Measurements from ENCODE around the gene KCNIP1.

The KCNIP1 gene

GRCh38 chr5:170551622-170552021, 47.8 kb downstream of the KCNIP1 start:
- DNase-seq (ENCODE audit: extremely low spot score), result no peak
- ChIA-PET CTCF (no interaction called here), POLR2A (no interaction called here)
- TF ChIP-seq CTCF (IDR thresholded peaks at IDR 0.05; ENCODE audit: control extremely low read depth, extremely low read depth, low read depth, missing control alignments), result no peak

- DNase-seq (ENCODE audit: extremely low spot score), result no peak
- no peak for TF ChIP-seq CTCF (IDR thresholded peaks at IDR 0.05; ENCODE audit: control extremely low read depth, extremely low read depth, low read depth, missing control alignments)
- ChIA-PET POLR2A (no interaction called here), CTCF (no interaction called here)
Observed at GRCh38 chr5:170552621-170553115, 48.8 kb downstream of the KCNIP1 start.

GRCh38 chr5:170553218-170553617, 49.4 kb downstream of the KCNIP1 start:
- POLR2A ChIA-PET, result no interaction called here

GRCh38 chr5:170554521-170555267, 50.9 kb downstream of the KCNIP1 start:
- CTCF ChIA-PET, result interaction anchor here (0.9 to 1.8 kb wide), 2 partner anchors 9 to 17 kb away, joined by 3 to 4 read pairs; no protein-coding TSS in a partner anchor
- POLR2A ChIA-PET, result no interaction called here
- no peak for DNase-seq (ENCODE audit: extremely low spot score)
- no peak for TF ChIP-seq CTCF (IDR thresholded peaks at IDR 0.05; ENCODE audit: control extremely low read depth, extremely low read depth, low read depth, missing control alignments)

More at GRCh38 chr5:170553218-170553617, 49.4 kb downstream of the KCNIP1 start:
- DNase-seq (ENCODE audit: extremely low spot score), result no peak
- CTCF ChIA-PET, result no interaction called here
- TF ChIP-seq CTCF (IDR thresholded peaks at IDR 0.05; ENCODE audit: control extremely low read depth, extremely low read depth, low read depth, missing control alignments), result no peak

GRCh38 chr5:170557314-170557713, 53.5 kb downstream of the KCNIP1 start:
- TF ChIP-seq CTCF (IDR thresholded peaks at IDR 0.05; ENCODE audit: control extremely low read depth, extremely low read depth, low read depth, missing control alignments), result no peak
- no peak for DNase-seq (ENCODE audit: extremely low spot score)
- POLR2A ChIA-PET, result no interaction called here
- CTCF ChIA-PET, result no interaction called here

- ChIA-PET POLR2A (no interaction called here), CTCF (no interaction called here)
- TF ChIP-seq CTCF (IDR thresholded peaks at IDR 0.05; ENCODE audit: control extremely low read depth, extremely low read depth, low read depth, missing control alignments), result no peak
- no peak for DNase-seq (ENCODE audit: extremely low spot score)
Observed at GRCh38 chr5:170559296-170559695, 55.5 kb downstream of the KCNIP1 start.

All from GM10248 (cell line).